Fibroblast of lung (primary cell): Measurements from ENCODE around the gene SEC24D. TPM values are rescaled to one million over a fixed set of nuclear protein-coding genes. Genes with fewer than 3 reads are reported as not detected.

ENCODE experiments used
- DNase-seq, 2 donors: peaks; one replicate each; pipeline versions ENCODE4 v3.0.0 to v3.0.0-alpha.2; 2010; ENCODE audit warnings: low read depth in 2 of 2
- H2AFZ ChIP-seq: 2 replicates; pipeline ENCODE4 v1.5.1; 2012; ENCODE audit warnings: low read length, control low read depth, inconsistent platforms
- H3K27ac ChIP-seq: 2 replicates; pipeline ENCODE4 v1.5.1; 2011; ENCODE audit warnings: low read length, control low read depth; ENCODE audit not compliant: insufficient read depth
- H3K27me3 ChIP-seq: 2 replicates; pipeline ENCODE4 v1.5.1; 2011; ENCODE audit warnings: mild to moderate bottlenecking, low read length; ENCODE audit not compliant: control insufficient read depth, insufficient read depth
- H3K36me3 ChIP-seq: 2 replicates; pipeline ENCODE4 v1.5.1; 2011; ENCODE audit warnings: low read length; ENCODE audit not compliant: control insufficient read depth, insufficient read depth
- H3K4me1 ChIP-seq: 2 replicates; pipeline ENCODE4 v1.5.1; 2011; ENCODE audit warnings: low read length; ENCODE audit not compliant: control insufficient read depth, insufficient read depth; ENCODE audit errors: extremely low read depth
- H3K4me2 ChIP-seq: 2 replicates; pipeline ENCODE4 v1.5.1; 2011; ENCODE audit warnings: low read length, control low read depth; ENCODE audit not compliant: insufficient read depth; ENCODE audit errors: extremely low read depth
- H3K4me3 ChIP-seq, 4 experiments: fragments of 200-600 bp in 1 of 4; sonication (generic) in 1 of 4; replicated peaks in 1 of 4; 2 replicates each; pipeline ENCODE4 v1.5.1; 2011 to 2016; ENCODE audit warnings: low read length in 4 of 4, low read depth in 3 of 4, mild to moderate bottlenecking in 3 of 4, control low read depth in 2 of 4, inconsistent platforms in 1 of 4, mixed read lengths in 1 of 4; ENCODE audit not compliant: insufficient read depth in 1 of 4; ENCODE audit errors: control extremely low read depth in 1 of 4
- H3K79me2 ChIP-seq: 2 replicates; pipeline ENCODE4 v1.5.1; 2012; ENCODE audit warnings: mild to moderate bottlenecking, low read length, inconsistent platforms; ENCODE audit not compliant: control insufficient read depth, insufficient read depth
- H3K9ac ChIP-seq: 2 replicates; pipeline ENCODE4 v1.5.1; 2011; ENCODE audit warnings: mild to moderate bottlenecking, low read length, control low read depth; ENCODE audit not compliant: insufficient read depth
- H3K9me3 ChIP-seq: 2 replicates; pipeline ENCODE4 v1.5.1; 2012; ENCODE audit warnings: low read depth, low read length; ENCODE audit not compliant: control insufficient read depth, insufficient read depth
- H4K20me1 ChIP-seq: 2 replicates; pipeline ENCODE4 v1.5.1; 2011; ENCODE audit warnings: low read length; ENCODE audit not compliant: control insufficient read depth, insufficient read depth; ENCODE audit errors: extremely low read depth
- EZH2 ChIP-seq: IDR thresholded peaks from 2 replicates; pipeline ENCODE4 v1.5.1; 2012; ENCODE audit warnings: low read length, control low read depth, mild to moderate bottlenecking; ENCODE audit errors: missing control alignments
- polyA plus RNA-seq, 2 donors: library from polyadenylated mRNA; depleted of rRNA in 1 of 2; stranded (reverse) in 1 of 2; unstranded in 1 of 2; fragments of >200 nt; gene quantifications; 2 replicates each; pipeline ENCODE4 v1.2.1, GENCODE V29; 2011 to 2012; ENCODE audit warnings: missing spikeins in 1 of 2
- total RNA-seq: library from RNA; depleted of rRNA; stranded (reverse); fragments of >200 nt; gene quantifications from 2 replicates; pipeline ENCODE4 v1.2.1, GENCODE V29; 2014
- TF ChIP-seq, protein P1 (sequence below), 2 donors: IDR thresholded peaks in 1 of 2; conservative IDR thresholded peaks in 1 of 2; 1 replicate in 1 of 2; 2 replicates in 1 of 2; pipeline ENCODE4 v1.5.1; 2011 to 2012; ENCODE audit warnings: low read length in 2 of 2, control low read depth in 1 of 2, inconsistent platforms in 1 of 2, low read depth in 1 of 2, mild to moderate bottlenecking in 1 of 2

The SEC24D gene
- total and polyA plus RNA-seq, 2 donors (not counting 1 experiment from before 2014, with no cell fraction given): 64.6 to 105 TPM

DNA sequence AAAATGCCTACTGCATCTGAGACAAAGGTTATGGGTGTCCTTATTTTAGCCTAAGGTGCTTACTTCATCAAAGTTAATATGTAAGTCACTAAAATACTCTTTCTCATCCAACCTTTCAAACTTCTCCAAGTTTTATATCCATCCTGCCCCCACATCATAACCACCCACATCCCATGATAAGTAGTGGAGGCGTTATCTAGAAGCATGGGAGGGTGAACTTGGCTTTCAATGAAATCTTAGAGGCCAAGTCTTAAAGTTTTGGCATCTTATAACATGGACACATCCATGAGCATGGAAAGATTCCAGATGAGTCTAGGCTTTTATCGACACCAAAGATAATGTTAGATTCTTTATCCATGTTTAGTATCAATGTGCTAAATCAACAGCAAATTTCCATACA lies 22.9 kb upstream of the SEC24D start:
- H3K9me3 ChIP-seq: no peaks in the 10 kb centered on the region
- no peaks in the 10 kb centered on the region for H4K20me1 ChIP-seq
- H2AFZ ChIP-seq: no peak overlapping the region
- no peak overlapping the region for H3K9ac ChIP-seq
- no peaks in the 10 kb centered on the region for H3K4me1 ChIP-seq
- DNase-seq: no peak
- no peaks in the 10 kb centered on the region for H3K79me2 ChIP-seq
- H3K36me3 ChIP-seq: no peaks in the 10 kb centered on the region
- no peak overlapping the region for H3K4me3 ChIP-seq
- TF ChIP-seq, protein P1, sequence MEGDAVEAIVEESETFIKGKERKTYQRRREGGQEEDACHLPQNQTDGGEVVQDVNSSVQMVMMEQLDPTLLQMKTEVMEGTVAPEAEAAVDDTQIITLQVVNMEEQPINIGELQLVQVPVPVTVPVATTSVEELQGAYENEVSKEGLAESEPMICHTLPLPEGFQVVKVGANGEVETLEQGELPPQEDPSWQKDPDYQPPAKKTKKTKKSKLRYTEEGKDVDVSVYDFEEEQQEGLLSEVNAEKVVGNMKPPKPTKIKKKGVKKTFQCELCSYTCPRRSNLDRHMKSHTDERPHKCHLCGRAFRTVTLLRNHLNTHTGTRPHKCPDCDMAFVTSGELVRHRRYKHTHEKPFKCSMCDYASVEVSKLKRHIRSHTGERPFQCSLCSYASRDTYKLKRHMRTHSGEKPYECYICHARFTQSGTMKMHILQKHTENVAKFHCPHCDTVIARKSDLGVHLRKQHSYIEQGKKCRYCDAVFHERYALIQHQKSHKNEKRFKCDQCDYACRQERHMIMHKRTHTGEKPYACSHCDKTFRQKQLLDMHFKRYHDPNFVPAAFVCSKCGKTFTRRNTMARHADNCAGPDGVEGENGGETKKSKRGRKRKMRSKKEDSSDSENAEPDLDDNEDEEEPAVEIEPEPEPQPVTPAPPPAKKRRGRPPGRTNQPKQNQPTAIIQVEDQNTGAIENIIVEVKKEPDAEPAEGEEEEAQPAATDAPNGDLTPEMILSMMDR (conservative IDR thresholded peaks at IDR 0.05 in 1 of 2, IDR thresholded peaks at IDR 0.05 in 1 of 2; ENCODE audit: low read depth in 1 of 2, low read length in 2 of 2): no peak
- no peak for TF ChIP-seq EZH2
- H3K27ac ChIP-seq: no peak overlapping the region
- H3K27me3 ChIP-seq: no peaks in the 10 kb centered on the region
- H3K4me2 ChIP-seq: no peak overlapping the region

DNA sequence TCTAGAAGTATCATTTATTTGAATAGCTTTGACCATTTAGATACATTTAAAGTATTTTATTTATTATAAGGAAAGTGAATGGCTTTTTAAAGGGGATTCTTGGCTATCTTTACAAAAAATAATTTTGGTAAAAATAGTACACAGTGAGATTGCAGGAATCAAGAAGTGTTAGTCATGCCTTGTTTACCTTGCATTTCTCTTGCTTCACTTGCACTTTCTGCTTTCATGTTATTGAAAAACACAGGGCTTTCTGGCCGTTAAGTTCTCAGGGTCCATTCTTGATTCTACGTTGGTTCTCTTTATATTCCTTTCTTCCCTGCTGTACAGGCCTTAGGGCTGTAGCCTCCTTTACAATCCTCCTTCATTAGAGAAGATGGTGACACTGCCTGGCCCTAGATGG lies 21.8 kb upstream of the SEC24D start:
- H3K27me3 ChIP-seq: no peaks in the 10 kb centered on the region
- H3K9ac ChIP-seq: no peak overlapping the region
- H3K27ac ChIP-seq: no peak overlapping the region
- TF ChIP-seq, protein P1 (conservative IDR thresholded peaks at IDR 0.05 in 1 of 2, IDR thresholded peaks at IDR 0.05 in 1 of 2; ENCODE audit: low read depth in 1 of 2, low read length in 2 of 2): no peak
- TF ChIP-seq EZH2: no peak
- no peak overlapping the region for H3K4me3 ChIP-seq
- no peak for DNase-seq
- no peak overlapping the region for H3K4me2 ChIP-seq
- H4K20me1 ChIP-seq: no peaks in the 10 kb centered on the region
- H3K79me2 ChIP-seq: no peaks in the 10 kb centered on the region
- peak overlapping the region; percentile 48 for H2AFZ ChIP-seq
- H3K9me3 ChIP-seq: no peaks in the 10 kb centered on the region
- no peaks in the 10 kb centered on the region for H3K4me1 ChIP-seq
- H3K36me3 ChIP-seq: no peaks in the 10 kb centered on the region

DNA sequence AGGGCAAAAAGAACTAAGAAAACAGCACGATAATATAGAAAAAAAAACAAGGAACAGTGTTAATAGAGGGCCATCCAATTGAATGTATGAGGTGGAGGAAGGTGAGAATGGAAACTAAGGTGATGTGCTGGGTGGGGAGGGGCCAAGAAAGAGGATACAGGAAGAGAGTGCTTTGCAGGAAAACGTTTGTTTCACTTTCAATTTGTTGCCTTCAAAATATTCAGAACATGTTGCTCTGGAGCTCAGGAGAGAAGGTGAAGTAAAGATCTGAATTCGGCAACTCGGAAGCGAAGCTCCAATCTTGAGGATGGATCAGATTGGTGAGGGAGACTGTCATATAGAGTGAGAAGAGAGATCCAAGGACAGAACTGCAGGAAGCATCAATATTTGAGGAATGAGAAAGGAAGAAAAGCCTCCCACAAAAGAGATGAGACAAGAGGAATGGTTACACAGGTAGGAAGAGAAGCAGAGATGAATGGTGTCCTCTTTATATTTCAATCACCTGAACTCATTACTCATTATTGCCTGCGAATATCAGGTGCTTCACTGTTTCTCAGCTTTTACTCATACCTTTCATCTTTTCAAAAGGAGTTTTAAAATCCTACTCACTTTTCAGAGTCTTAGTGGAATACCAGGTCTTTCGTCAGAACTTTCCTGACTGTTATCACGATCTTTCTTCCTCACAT lies 14.7 kb upstream of the SEC24D start:
- no peaks in the 10 kb centered on the region for H3K9me3 ChIP-seq
- no peaks in the 10 kb centered on the region for H4K20me1 ChIP-seq
- peak overlapping the region; percentile 61 for H3K4me2 ChIP-seq
- TF ChIP-seq, protein P1 (conservative IDR thresholded peaks at IDR 0.05 in 1 of 2, IDR thresholded peaks at IDR 0.05 in 1 of 2; ENCODE audit: low read depth in 1 of 2, low read length in 2 of 2): no peak
- TF ChIP-seq EZH2: no peak
- peak in 1 of 2 donors; percentile 42 for DNase-seq
- H3K27ac ChIP-seq: no peak overlapping the region
- no peaks in the 10 kb centered on the region for H3K36me3 ChIP-seq
- peaks cover 2% of the 10 kb centered on the region for H3K4me1 ChIP-seq
- peak overlapping the region; percentile 30 to 72 (median 40) for H3K4me3 ChIP-seq
- H3K9ac ChIP-seq: no peak overlapping the region
- H3K27me3 ChIP-seq: no peaks in the 10 kb centered on the region
- no peaks in the 10 kb centered on the region for H3K79me2 ChIP-seq
- peak overlapping the region; percentile 95 for H2AFZ ChIP-seq
